Measurements from ENCODE around the gene CDC25A.

GRCh38 chr3:48232232-48232631 is 44.0 kb upstream of the CDC25A start:
- TF ChIP-seq CTCF (IDR thresholded peaks at IDR 0.05) = no peak
- no peak for TF ChIP-seq POLR2A (IDR thresholded peaks at IDR 0.05)

Data from body of pancreas (tissue), 4 donors.